PC-3 (cell line): ENCODE results near the gene HIPK2. TPM values are rescaled to one million over a fixed set of nuclear protein-coding genes. Genes with fewer than 3 reads are reported as not detected.

ENCODE experiments used
- ATAC-seq: fragments of 200-7000 bp; cut with Tn5 transposase; 2 replicates; pipeline ENCODE4 v1.9.1; 2020; ENCODE audit warnings: mild to moderate bottlenecking, moderate library complexity
- BruUV-seq: library from RNA; stranded (reverse); fragments of 400-500 nt; replicated peaks from 2 replicates; lab custom pipeline; 2021; lab: Mats Ljungman, UMichigan
- CTCF ChIA-PET: fragments of 300-600 bp; sonication (Branson Sonifier 250); formaldehyde crosslinking; loops from one replicate; lab custom pipeline; 2022; ENCODE audit warnings: antibody characterized with exemption; lab: Charles Lee
- POLR2A ChIA-PET: fragments of 300-600 bp; sonication (Branson Sonifier 250); formaldehyde crosslinking; loops from one replicate; lab custom pipeline; 2022; ENCODE audit warnings: antibody characterized with exemption; ENCODE audit not compliant: unreplicated experiment; lab: Charles Lee
- DNase-seq: peaks from one replicate; pipeline ENCODE4 v3.0.0-alpha.2; 2015
- H2AFZ ChIP-seq: fragments of 300-600 bp; sonication (generic); 2 replicates; pipeline ENCODE4 v1.6.0; 2016; ENCODE audit warnings: antibody characterized with exemption, low read length
- H3F3A ChIP-seq: fragments of 300-600 bp; sonication (generic); one replicate; pipeline ENCODE4 v1.6.0; 2017; ENCODE audit warnings: antibody characterized with exemption, low read length, control low read depth, mild to moderate bottlenecking; ENCODE audit not compliant: unreplicated experiment
- H3K27ac ChIP-seq: fragments of 300-600 bp; sonication (generic); 2 replicates; pipeline ENCODE4 v1.5.1; 2016; ENCODE audit warnings: mild to moderate bottlenecking, low read length
- H3K27me3 ChIP-seq: fragments of 300-600 bp; sonication (generic); 2 replicates; pipeline ENCODE4 v1.6.1; 2016; ENCODE audit warnings: low read length, mixed read lengths
- H3K36me3 ChIP-seq: fragments of 300-600 bp; sonication (generic); 2 replicates; pipeline ENCODE4 v1.6.1; 2016; ENCODE audit warnings: low read depth, mixed run types, low read length, mixed read lengths
- H3K4me1 ChIP-seq: fragments of 300-600 bp; sonication (generic); 2 replicates; pipeline ENCODE4 v1.5.1; 2016; ENCODE audit warnings: low read length; ENCODE audit not compliant: insufficient read depth
- H3K4me2 ChIP-seq: fragments of 300-600 bp; sonication (generic); 2 replicates; pipeline ENCODE4 v1.6.0; 2016; ENCODE audit warnings: low read length
- H3K4me3 ChIP-seq: fragments of 300-600 bp; sonication (generic); 2 replicates; pipeline ENCODE4 v1.5.1; 2016; ENCODE audit warnings: mild to moderate bottlenecking, low read length, mixed read lengths
- H3K79me2 ChIP-seq: fragments of 300-600 bp; sonication (generic); 2 replicates; pipeline ENCODE4 v1.6.1; 2017; ENCODE audit warnings: low read length, mixed read lengths
- H3K9ac ChIP-seq: fragments of 300-600 bp; sonication (generic); 2 replicates; pipeline ENCODE4 v1.6.0; 2016; ENCODE audit warnings: mild to moderate bottlenecking, low read length
- H3K9me2 ChIP-seq: fragments of 300-600 bp; sonication (generic); replicated peaks from 2 replicates; pipeline ENCODE4 v1.6.1; 2016; ENCODE audit warnings: mixed run types, low read length, mixed read lengths
- H3K9me3 ChIP-seq: fragments of 300-600 bp; sonication (generic); 2 replicates; pipeline ENCODE4 v1.6.1; 2016; ENCODE audit warnings: low read length, mixed read lengths
- H4K20me1 ChIP-seq: fragments of 300-600 bp; sonication (generic); 2 replicates; pipeline ENCODE4 v1.6.1; 2016; ENCODE audit warnings: low read length, mixed read lengths
- CTCF ChIP-seq: fragments of 300-600 bp; sonication (generic); conservative IDR thresholded peaks from 2 replicates; pipeline ENCODE4 v1.5.1; 2017; ENCODE audit warnings: antibody characterized with exemption, low read depth, mild to moderate bottlenecking, low read length
- EZH2 ChIP-seq: fragments of 300-600 bp; sonication (generic); IDR thresholded peaks from one replicate; pipeline ENCODE4 v1.6.1; 2017; ENCODE audit warnings: antibody characterized with exemption, mild to moderate bottlenecking, low read length; ENCODE audit not compliant: unreplicated experiment
- EZH2phosphoT487 ChIP-seq: fragments of 300-600 bp; sonication (generic); IDR thresholded peaks from 2 replicates; pipeline ENCODE4 v1.6.1; 2018; ENCODE audit warnings: mild to moderate bottlenecking, antibody characterized with exemption, low read length, borderline replicate concordance
- intact Hi-C: fragments of 100-400 bp; cut with micrococcal nuclease; formaldehyde crosslinking; loops from 2 replicates; pipeline ENCODE4 v1.9.0; 2023
- total RNA-seq: library from RNA; depleted of rRNA; stranded (reverse); fragments of >200 nt; gene quantifications from 2 replicates; pipeline ENCODE4 v1.2.3, GENCODE V29; 2014

The HIPK2 gene
- total RNA-seq, 1 experiment from 2014 or later: 38.1 TPM

- H3K79me2 ChIP-seq: no peaks in the 10 kb centered on the region
- no peak overlapping the region for H3K27ac ChIP-seq
- no peak overlapping the region for H3K4me2 ChIP-seq
- ChIA-PET CTCF (no interaction called here), POLR2A (interaction anchor here (0.7 kb wide), 1 partner anchor 202 kb away, joined by 4 read pairs; no protein-coding TSS in a partner anchor)
- H3K4me1 ChIP-seq: no peaks in the 10 kb centered on the region
- no peak for TF ChIP-seq EZH2phosphoT487
- TF ChIP-seq CTCF: no peak
- TF ChIP-seq EZH2: no peak
- no peak overlapping the region for H3K4me3 ChIP-seq
- DNase-seq: no peak
- no peak overlapping the region for H2AFZ ChIP-seq
- no peaks in the 10 kb centered on the region for H3K27me3 ChIP-seq
- no peak overlapping the region for H3K9ac ChIP-seq
- H3K36me3 ChIP-seq: no peaks in the 10 kb centered on the region
- BruUV-seq: no TSS peak
- no peaks in the 10 kb centered on the region for H3F3A ChIP-seq
- peak; percentile 29; the same call in 1 of the 2 replicates for ATAC-seq
- H3K9me2 ChIP-seq: no peaks in the 10 kb centered on the region
- intact Hi-C loops: no loop called here
- no peaks in the 10 kb centered on the region for H3K9me3 ChIP-seq
- H4K20me1 ChIP-seq: no peaks in the 10 kb centered on the region
Measured at GRCh38 chr7:139541600-139542307, 236.0 kb downstream of the HIPK2 start.

DNA sequence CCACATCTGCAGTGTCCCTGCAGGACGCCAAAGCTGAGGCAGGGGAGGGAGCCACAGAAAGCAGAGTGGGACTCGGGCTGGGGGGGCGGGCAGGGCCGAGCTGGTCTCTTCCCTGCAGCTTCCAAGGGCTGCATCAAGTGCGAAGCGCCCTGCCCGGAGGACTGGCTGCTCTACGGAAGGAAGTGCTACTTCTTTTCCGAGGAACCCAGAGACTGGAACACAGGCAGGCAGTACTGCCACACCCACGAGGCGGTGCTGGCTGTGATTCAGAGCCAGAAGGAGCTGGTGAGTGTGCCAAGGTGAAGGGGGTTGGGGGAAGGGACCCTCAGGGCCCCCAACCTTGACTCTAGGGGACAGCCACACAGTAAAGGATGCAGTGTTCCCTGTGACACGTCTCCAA, 237.6 kb downstream of the HIPK2 start:
- Histone ChIP-seq H3K9me3 (no peaks in the 10 kb centered on the region), H3K79me2 (no peaks in the 10 kb centered on the region), H2AFZ (no peak overlapping the region), H3K4me2 (no peak overlapping the region), H3F3A (no peaks in the 10 kb centered on the region), H4K20me1 (no peaks in the 10 kb centered on the region), H3K9ac (no peak overlapping the region), H3K27ac (no peak overlapping the region), H3K27me3 (no peaks in the 10 kb centered on the region), H3K4me1 (no peaks in the 10 kb centered on the region), H3K36me3 (no peaks in the 10 kb centered on the region), H3K4me3 (no peak overlapping the region), H3K9me2 (no peaks in the 10 kb centered on the region)
- POLR2A ChIA-PET: no interaction called here
- TF ChIP-seq EZH2phosphoT487: no peak
- no peak for TF ChIP-seq EZH2
- TF ChIP-seq CTCF: no peak
- CTCF ChIA-PET: no interaction called here
- intact Hi-C loops: no loop called here
- ATAC-seq (no peak), DNase-seq (no peak)
- BruUV-seq: no TSS peak

DNA sequence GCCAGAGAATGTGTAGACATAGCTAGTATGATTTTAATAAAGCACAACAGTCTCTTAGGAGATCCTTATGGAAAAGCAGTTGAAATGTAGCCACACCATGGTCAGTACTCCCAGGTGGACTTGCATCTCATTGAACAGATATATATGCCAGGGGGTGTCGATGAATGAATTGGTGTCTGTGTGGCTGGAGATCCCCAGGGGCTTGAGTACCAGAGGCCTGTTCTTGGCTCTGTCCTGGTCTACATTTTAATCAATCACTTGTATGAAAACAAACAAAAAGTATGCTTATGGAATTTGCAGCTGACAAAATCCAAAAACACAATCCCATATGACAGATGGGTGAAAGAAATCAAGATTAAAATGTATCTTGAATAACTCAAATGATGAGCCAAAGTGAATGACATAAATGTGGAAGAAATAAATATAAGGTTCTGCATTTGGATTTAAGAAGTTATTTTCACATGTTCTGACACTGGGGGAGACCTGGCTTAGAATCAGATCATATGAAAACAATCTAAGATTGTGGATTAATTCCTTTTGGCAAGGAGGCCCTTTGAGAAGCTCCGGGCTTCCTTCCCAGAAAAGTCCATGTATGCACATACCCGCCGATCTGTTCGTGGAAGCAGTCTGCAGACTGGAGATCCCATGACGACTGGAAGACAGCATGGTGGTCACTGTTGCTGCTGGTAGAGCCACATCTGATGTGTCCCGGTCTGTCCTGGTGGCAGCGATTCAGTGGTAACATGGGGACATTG, 238.7 kb downstream of the HIPK2 start:
- no peaks in the 10 kb centered on the region for H3K9me2 ChIP-seq
- CTCF ChIA-PET: no interaction called here

More for the DNA sequence above, 238.7 kb downstream of the HIPK2 start:
- ATAC-seq: no peak
- DNase-seq: no peak
- no TSS peak for BruUV-seq
- 0 out of 2 replicates have a peak, but pooled peaks cover 3% of the 10 kb centered on the region for H3K27me3 ChIP-seq
- no peak overlapping the region for H3K4me3 ChIP-seq
- no peak overlapping the region for H3K4me2 ChIP-seq
- POLR2A ChIA-PET: no interaction called here
- H4K20me1 ChIP-seq: no peaks in the 10 kb centered on the region
- no peak overlapping the region for H3K27ac ChIP-seq
- H3K9me3 ChIP-seq: no peaks in the 10 kb centered on the region
- intact Hi-C loops: no loop called here
- H3K79me2 ChIP-seq: no peaks in the 10 kb centered on the region
- no peak overlapping the region for H2AFZ ChIP-seq
- no peaks in the 10 kb centered on the region for H3K36me3 ChIP-seq
- H3F3A ChIP-seq: no peaks in the 10 kb centered on the region
- TF ChIP-seq CTCF (no peak), EZH2phosphoT487 (no peak), EZH2 (no peak)
- no peaks in the 10 kb centered on the region for H3K4me1 ChIP-seq
- H3K9ac ChIP-seq: no peak overlapping the region
